Measurements from ENCODE around the gene AP2A1. TPM values are rescaled to one million over a fixed set of nuclear protein-coding genes. Genes with fewer than 3 reads are reported as not detected.

Gene AP2A1
- total and polyA plus RNA-seq, 10 of the 15 experiments (the other 5 are each of a cell fraction or from before 2014, with no cell fraction given): 0.68 to 78.8 (median 33.8) TPM

DNA sequence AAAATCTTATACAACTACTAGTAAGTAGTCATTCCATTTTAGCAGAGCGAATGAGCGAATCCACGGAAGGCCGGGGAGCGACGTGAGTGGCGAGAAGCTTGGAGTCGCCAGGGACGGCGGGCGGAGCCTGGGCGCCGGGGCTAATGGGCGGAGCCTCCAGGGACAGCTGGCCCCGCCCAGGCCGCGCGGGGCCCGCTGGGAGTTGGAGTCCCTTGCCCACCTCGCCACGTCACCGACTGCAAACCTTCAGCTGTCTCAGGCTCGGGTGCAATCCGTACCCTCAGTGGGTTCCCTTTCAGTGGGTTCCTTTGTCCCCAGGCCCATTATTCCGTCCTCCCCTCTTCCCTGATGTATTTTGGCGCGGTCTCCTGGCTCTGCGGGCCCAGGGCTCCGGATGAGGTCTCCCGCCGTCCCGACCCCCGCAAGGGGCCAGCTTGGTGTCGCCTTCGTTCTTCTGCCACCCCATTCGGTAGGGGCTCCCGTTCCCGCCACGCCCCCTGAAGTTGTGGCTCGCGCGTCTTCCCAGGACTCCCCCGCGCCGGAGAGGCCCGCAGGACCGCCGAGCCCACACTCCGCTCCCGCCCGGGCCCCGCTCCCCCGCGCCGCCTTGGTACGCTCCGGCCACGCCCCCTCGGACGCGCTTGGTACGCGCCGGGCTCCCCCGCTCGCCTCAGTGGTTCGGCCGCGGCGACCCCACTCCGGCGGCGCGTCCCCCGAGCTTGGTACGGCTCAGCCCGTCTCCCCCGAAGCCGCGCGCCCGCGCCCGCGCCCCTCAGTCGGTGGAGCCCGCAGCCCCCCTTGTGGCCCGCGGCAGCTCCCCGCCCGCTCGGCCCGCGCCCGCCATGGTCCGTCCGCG, 83.9 kb downstream of the AP2A1 start, which contains the start of gene PTOV1 (continued):
- TF ChIP-seq, protein P1, sequence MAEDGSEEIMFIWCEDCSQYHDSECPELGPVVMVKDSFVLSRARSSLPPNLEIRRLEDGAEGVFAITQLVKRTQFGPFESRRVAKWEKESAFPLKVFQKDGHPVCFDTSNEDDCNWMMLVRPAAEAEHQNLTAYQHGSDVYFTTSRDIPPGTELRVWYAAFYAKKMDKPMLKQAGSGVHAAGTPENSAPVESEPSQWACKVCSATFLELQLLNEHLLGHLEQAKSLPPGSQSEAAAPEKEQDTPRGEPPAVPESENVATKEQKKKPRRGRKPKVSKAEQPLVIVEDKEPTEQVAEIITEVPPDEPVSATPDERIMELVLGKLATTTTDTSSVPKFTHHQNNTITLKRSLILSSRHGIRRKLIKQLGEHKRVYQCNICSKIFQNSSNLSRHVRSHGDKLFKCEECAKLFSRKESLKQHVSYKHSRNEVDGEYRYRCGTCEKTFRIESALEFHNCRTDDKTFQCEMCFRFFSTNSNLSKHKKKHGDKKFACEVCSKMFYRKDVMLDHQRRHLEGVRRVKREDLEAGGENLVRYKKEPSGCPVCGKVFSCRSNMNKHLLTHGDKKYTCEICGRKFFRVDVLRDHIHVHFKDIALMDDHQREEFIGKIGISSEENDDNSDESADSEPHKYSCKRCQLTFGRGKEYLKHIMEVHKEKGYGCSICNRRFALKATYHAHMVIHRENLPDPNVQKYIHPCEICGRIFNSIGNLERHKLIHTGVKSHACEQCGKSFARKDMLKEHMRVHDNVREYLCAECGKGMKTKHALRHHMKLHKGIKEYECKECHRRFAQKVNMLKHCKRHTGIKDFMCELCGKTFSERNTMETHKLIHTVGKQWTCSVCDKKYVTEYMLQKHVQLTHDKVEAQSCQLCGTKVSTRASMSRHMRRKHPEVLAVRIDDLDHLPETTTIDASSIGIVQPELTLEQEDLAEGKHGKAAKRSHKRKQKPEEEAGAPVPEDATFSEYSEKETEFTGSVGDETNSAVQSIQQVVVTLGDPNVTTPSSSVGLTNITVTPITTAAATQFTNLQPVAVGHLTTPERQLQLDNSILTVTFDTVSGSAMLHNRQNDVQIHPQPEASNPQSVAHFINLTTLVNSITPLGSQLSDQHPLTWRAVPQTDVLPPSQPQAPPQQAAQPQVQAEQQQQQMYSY (CRISPR knock-in tag; IDR thresholded peaks at IDR 0.05): no peak
- TF ChIP-seq NR2C1 (IDR thresholded peaks at IDR 0.05) (peak; percentile 26; the same call in 1 of the 2 replicates), CHD2 (IDR thresholded peaks at IDR 0.05; ENCODE audit: borderline replicate concordance, low read depth, low read length) (peak; percentile 61; the same call in 1 of the 2 replicates), RUNX3 (IDR thresholded peaks at IDR 0.05; ENCODE audit: low read length) (peak; percentile 47; the same call in 1 of the 2 replicates), SMAD1 (IDR thresholded peaks at IDR 0.05; ENCODE audit: low read depth, partially characterized antibody) (peak; percentile 21), BRCA1 (IDR thresholded peaks at IDR 0.05; ENCODE audit: low read depth, low read length) (peak; percentile 45; the same call in 1 of the 2 replicates), SREBF1 (IDR thresholded peaks at IDR 0.05; ENCODE audit: low read length) (peak; percentile 91), TCF7 (IDR thresholded peaks at IDR 0.05; ENCODE audit: borderline replicate concordance) (no peak), MXI1 (IDR thresholded peaks at IDR 0.05; ENCODE audit: low read depth, low read length) (peak; percentile 19; the same call in 1 of the 2 replicates), EGR1 (IDR thresholded peaks at IDR 0.05; ENCODE audit: borderline replicate concordance in 1 of 2, low read depth in 2 of 2, low read length in 2 of 2) (peak in 1 of 2 experiments; percentile 57; a peak in 1 of 3 replicates), CEBPB (IDR thresholded peaks at IDR 0.05; ENCODE audit: borderline replicate concordance in 1 of 2, low read depth in 2 of 2, low read length in 2 of 2) (no peak), RCOR1 (conservative IDR thresholded peaks at IDR 0.05; ENCODE audit: low read depth, low read length) (no peak), ESRRA (IDR thresholded peaks at IDR 0.05; ENCODE audit: low read length) (no peak), TAF1 (IDR thresholded peaks at IDR 0.05; ENCODE audit: borderline replicate concordance, low read depth, low read length) (peak; percentile 39; the same call in 1 of the 2 replicates), NR2F1 (conservative IDR thresholded peaks at IDR 0.05) (peak; percentile 53; the same call in 1 of the 2 replicates), HDGF (IDR thresholded peaks at IDR 0.05) (peak; percentile 94; the same call in 1 of the 2 replicates)
- TF ChIP-seq, protein P2, sequence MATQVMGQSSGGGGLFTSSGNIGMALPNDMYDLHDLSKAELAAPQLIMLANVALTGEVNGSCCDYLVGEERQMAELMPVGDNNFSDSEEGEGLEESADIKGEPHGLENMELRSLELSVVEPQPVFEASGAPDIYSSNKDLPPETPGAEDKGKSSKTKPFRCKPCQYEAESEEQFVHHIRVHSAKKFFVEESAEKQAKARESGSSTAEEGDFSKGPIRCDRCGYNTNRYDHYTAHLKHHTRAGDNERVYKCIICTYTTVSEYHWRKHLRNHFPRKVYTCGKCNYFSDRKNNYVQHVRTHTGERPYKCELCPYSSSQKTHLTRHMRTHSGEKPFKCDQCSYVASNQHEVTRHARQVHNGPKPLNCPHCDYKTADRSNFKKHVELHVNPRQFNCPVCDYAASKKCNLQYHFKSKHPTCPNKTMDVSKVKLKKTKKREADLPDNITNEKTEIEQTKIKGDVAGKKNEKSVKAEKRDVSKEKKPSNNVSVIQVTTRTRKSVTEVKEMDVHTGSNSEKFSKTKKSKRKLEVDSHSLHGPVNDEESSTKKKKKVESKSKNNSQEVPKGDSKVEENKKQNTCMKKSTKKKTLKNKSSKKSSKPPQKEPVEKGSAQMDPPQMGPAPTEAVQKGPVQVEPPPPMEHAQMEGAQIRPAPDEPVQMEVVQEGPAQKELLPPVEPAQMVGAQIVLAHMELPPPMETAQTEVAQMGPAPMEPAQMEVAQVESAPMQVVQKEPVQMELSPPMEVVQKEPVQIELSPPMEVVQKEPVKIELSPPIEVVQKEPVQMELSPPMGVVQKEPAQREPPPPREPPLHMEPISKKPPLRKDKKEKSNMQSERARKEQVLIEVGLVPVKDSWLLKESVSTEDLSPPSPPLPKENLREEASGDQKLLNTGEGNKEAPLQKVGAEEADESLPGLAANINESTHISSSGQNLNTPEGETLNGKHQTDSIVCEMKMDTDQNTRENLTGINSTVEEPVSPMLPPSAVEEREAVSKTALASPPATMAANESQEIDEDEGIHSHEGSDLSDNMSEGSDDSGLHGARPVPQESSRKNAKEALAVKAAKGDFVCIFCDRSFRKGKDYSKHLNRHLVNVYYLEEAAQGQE (IDR thresholded peaks at IDR 0.05; ENCODE audit: low read depth, low read length): no peak
- TF ChIP-seq, protein P3, sequence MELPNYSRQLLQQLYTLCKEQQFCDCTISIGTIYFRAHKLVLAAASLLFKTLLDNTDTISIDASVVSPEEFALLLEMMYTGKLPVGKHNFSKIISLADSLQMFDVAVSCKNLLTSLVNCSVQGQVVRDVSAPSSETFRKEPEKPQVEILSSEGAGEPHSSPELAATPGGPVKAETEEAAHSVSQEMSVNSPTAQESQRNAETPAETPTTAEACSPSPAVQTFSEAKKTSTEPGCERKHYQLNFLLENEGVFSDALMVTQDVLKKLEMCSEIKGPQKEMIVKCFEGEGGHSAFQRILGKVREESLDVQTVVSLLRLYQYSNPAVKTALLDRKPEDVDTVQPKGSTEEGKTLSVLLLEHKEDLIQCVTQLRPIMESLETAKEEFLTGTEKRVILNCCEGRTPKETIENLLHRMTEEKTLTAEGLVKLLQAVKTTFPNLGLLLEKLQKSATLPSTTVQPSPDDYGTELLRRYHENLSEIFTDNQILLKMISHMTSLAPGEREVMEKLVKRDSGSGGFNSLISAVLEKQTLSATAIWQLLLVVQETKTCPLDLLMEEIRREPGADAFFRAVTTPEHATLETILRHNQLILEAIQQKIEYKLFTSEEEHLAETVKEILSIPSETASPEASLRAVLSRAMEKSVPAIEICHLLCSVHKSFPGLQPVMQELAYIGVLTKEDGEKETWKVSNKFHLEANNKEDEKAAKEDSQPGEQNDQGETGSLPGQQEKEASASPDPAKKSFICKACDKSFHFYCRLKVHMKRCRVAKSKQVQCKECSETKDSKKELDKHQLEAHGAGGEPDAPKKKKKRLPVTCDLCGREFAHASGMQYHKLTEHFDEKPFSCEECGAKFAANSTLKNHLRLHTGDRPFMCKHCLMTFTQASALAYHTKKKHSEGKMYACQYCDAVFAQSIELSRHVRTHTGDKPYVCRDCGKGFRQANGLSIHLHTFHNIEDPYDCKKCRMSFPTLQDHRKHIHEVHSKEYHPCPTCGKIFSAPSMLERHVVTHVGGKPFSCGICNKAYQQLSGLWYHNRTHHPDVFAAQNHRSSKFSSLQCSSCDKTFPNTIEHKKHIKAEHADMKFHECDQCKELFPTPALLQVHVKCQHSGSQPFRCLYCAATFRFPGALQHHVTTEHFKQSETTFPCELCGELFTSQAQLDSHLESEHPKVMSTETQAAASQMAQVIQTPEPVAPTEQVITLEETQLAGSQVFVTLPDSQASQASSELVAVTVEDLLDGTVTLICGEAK (IDR thresholded peaks at IDR 0.05; ENCODE audit: borderline replicate concordance): peak; percentile 38; the same call in 1 of the 2 replicates

All from GM12878 (cell line).